Right ventricle myocardium inferior (tissue), 1 donor: ENCODE results near the gene GOLGB1. TPM values are rescaled to one million over a fixed set of nuclear protein-coding genes. Genes with fewer than 3 reads are reported as not detected.
"Not testable (repeated sequence)": the region's sequence is repeated elsewhere in the genome, so short reads cannot be mapped to it uniquely, and the experiment has no call there.

ENCODE experiments used
- ATAC-seq: fragments of 200-7000 bp; cut with Tn5 transposase; one replicate; pipeline ENCODE4 v1.9.1; 2020; ENCODE audit warnings: mild to moderate bottlenecking, moderate library complexity
- DNase-seq: peaks from one replicate; pipeline ENCODE4 v3.0.0; 2021; ENCODE audit errors: missing footprints
- intact Hi-C: fragments of 100-400 bp; cut with DNase I; formaldehyde crosslinking; loops from one replicate; pipeline ENCODE4 v1.11.0; 2022
- total RNA-seq: library from RNA; stranded (reverse); fragmentation: NEBNext Ultra II Directional; extraction: Animal tissue kit (Norgen Biotek cat#: 25700); gene quantifications from one replicate; pipeline ENCODE4 v1.2.1, GENCODE V29; 2021
- donor health status: DM: no; HTN: yes; CAD: no; lungs with severe emphysema.

Gene GOLGB1
- total RNA-seq, 1 donor from 2014 or later = 47.5 TPM

DNA sequence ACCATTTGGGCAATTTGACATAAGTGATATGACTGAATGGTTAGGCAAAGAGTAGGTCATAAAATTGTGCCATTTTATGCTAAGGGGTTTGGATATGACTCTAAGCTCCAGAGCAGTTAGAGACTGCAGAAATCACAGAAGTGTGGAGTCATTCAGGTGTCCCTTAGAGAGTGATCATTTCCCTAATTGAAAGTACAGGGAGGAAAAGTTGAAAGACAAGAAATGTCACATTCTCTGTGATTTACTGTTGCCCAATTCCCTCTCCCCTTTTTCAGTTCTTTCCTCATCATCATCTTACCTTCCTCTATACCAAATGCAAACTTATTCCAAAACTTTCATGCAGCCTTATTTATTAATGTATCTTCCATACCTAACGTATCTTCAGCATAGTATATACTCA is 2.7 kb upstream of the GOLGB1 start:
- ATAC-seq = no peak
- intact Hi-C loops = loop anchor here (5.0 kb wide), 1 partner anchor 80 kb away; no protein-coding TSS in a partner anchor
- DNase-seq = no peak

DNA sequence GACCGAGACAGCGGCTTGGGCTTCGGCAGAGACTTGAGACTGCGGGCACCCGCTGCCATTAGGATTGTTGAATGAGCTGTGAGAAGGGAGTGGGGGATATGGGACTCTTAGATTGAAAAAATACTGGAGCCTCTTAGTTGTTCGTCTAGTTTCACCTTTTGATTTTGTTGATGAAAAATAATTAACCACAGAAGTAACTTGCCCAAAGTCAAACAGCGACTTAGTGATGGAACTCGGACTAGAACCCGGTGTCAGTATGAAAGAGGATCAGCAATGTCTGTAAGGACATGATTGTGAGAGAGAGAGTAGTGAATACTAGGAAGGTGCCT is 510 bp upstream of the GOLGB1 start:
- DNase-seq (no peak), ATAC-seq (no peak)
- intact Hi-C loops = loop anchor here (5.0 kb wide), 1 partner anchor 82 kb away; no protein-coding TSS in a partner anchor

DNA sequence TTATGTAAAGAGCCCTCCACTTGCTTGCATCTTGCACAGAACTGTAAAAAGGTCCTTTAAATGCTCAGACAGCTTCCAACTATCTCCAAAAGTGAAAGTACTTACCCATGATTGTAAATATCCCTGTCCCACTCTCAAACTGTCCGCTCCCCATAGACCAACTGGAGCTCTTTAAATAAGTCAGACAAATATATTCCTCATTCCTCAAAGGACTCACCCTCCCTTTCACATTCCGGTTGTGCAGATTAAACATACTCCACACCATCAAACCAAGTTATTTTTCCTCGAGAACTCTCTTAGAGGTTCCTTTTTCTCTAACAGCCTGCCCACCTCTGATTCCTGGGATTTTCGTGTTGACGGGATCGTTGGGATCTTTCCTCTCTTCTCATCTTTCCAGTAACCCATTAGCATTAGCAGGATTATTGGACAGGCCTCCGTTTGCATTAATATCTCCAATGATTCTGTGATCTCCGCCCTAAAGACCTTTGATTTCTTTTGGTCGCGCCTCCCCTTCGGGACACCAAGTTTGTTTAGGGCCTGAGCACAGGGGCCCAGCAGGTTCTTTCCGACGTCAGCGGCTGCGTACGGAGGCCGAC is 763 bp downstream of the GOLGB1 start:
- ATAC-seq (no peak), DNase-seq (no peak)
- intact Hi-C loops = loop anchor here (5.0 to 10.0 kb wide), 2 partner anchors 51 to 204 kb away; partner anchors contain the start of gene POLQ

DNA sequence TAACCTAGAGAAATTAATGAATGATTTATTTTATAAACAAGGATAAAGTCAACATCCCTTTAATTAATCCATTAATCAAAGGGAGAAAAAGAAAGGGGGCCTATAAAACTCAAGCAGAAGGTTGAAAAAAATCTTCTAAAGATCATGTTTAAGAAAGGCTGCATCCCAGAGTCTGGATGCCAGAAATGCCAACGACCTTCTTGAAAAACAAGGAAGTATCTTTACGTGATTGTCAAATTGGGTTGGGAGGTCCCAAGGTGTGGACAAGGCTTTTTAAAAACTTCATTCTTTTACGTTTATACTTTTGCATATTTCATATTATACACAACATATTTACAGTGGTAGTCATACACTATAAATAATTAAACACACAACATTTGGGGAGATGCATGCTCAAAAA is 1.6 kb downstream of the GOLGB1 start:
- ATAC-seq = no peak

DNA sequence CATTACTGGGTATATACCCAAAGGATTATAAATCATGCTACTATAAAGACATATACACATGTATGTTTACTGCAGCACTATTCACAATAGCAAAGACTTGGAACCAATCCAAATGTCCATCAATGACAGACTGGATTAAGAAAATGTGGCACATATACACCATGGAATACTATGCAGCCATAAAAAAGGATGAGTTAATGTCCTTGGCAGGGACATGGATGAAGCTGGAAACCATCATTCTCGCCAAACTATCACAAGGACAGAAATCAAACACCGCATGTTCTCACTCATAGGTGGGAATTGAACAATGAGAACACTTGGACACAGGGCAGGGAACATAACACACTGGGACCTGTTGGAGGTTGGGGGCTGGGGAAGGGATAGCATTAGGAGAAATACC is 6.4 kb downstream of the GOLGB1 start:
- intact Hi-C loops = loop anchor here (10.0 kb wide), 1 partner anchor 198 kb away; the partner anchor contains the start of gene POLQ
- not testable (repeated sequence) for DNase-seq, ATAC-seq

More for the DNA sequence above, 1.6 kb downstream of the GOLGB1 start:
- intact Hi-C loops = loop anchor here (5.0 to 10.0 kb wide), 2 partner anchors 51 to 203 kb away; partner anchors contain the start of gene POLQ
- no peak for DNase-seq

DNA sequence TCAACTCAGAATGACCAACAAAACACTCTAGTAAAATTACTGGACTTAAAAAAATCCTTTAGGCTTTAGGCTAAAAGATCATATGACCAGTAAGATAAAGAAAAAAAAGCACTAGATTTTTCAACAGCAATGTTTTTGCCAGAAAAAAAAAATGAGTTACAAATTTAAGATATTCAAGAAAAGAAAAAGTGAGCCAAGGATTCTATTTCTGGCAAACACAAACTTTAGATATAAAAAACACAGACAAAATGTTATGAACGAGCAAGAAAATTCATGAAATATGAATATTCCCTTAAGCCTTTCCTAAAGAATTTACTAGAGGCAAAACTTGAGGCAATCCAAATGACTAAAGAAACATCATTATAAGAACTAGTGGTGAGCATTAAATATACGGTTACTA is 8.6 kb downstream of the GOLGB1 start:
- intact Hi-C loops = loop anchor here (10.0 kb wide), 1 partner anchor 196 kb away; the partner anchor contains the start of gene POLQ
- ATAC-seq = no peak
- DNase-seq = no peak

DNA sequence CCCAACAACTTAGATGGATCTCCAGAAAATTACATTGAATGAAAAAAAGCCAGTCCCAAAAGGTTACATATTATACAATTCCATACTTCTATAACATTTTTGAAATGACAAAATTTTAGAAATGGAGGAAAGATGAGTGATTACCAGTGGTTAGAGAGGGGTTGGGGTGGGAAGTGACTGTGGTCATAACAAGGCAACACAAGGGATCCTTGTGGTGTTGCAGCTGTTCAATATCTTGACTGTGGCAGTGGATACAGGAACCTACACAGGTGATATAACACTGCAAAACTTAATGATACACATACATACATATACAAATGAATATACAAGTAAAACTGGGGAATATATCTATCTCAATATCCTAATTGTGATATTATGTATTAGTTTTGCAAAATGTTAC is 9.6 kb downstream of the GOLGB1 start:
- ATAC-seq (no peak), DNase-seq (no peak)
- intact Hi-C loops = loop anchor here (10.0 kb wide), 1 partner anchor 195 kb away; the partner anchor contains the start of gene POLQ

DNA sequence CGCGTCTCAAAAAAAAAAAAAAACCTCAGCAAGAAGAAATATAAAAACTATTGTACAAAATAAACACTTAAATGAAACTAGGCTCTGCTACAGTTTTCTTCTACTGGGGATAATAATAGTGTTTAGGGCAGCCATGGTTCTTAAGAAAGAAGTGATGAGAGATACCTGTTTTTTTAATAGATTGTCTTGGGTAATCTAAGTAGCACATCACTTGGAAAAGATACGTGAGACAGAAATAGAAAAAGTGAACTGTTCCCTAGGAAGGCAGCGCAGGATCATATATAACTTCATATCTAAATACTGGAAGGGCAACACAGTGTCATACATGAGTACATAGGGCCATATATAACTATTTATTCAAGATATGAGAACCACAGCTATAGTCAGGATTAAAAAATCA is 11.9 kb downstream of the GOLGB1 start:
- ATAC-seq (no peak), DNase-seq (no peak)
- intact Hi-C loops = no loop called here

DNA sequence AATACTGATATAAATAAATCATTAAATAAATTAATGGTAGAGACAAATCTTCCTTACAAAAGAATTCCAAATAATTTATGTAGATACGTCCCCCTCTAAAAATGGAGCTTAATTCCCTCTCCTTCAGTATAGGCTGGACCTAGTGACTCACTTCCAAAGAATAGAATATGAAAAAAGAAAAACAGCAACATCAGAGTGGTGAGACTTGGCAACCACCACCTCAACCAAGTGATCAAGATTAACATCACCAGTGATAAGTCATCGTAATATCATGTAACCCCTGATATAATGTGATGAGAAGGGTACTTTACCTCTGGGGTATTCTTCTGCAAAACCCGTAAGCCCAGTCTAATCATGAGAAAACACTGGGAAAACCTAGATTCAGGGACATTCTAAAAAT is 13.4 kb downstream of the GOLGB1 start:
- DNase-seq (no peak), ATAC-seq (no peak)
- intact Hi-C loops = no loop called here

DNA sequence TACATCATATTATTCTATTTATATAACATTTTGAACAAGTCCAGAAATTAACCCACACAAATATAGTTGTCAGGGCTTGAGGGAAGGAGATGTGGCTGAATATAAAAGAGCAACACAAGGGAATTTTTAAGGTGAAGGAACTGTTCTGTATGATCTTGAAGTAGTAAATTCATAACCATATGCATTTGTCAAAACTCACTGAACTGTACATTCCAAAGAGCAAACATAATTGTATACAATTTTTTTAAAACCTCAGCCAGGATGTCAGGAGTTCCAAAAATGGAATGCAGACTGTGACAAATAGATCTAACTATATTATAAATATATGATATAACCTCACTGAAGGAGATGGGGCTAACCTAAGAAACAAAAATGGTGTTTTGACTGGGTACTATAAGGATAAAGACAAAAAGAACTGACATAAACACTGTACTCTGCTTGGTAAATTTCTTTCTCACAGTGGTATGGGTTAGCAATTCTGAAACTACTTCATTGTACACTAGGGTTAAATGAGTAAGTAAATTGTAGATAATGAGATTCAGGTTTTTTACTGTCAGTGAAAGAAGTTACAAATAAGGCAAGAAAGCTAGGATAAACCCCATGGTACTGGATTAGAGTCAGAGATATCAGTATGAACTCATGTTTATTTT is 14.4 kb downstream of the GOLGB1 start:
- intact Hi-C loops = no loop called here
- no peak for ATAC-seq
- DNase-seq = no peak

DNA sequence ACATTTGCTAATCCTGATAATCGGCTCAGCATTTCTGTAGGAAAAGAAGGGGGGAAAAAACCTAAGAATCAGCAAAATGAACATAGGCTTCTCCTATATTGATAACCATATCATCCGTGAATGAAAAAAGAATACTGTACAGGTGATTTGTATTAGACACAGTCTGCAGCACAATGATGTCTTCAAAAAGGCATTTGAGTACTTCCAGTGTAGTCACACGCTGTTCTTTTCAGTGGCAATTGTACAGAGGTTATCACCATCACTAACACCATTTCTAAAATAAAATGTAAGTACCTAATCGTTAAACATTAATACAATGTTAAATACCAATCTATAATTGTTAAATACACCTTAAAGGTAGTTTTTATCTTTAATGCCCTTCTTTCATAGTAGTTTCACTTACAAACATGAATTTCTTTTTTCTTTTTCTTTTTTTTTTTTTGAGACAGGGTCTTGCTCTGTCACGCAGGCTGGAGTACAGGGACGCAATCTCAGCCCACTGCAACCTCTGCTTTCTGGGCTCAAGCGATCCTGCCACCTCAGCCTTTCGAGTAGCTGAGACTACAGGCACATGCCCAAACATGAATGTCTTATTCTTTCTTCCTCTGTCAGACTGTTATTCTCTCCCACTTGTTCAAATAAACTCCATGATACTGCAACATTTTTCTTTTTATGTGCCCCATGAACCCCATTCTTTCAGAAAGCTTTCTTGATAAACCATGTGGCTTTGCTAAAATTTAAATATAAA is 18.4 kb downstream of the GOLGB1 start:
- ATAC-seq (peak; percentile 64), DNase-seq (no peak)
- intact Hi-C loops = no loop called here

DNA sequence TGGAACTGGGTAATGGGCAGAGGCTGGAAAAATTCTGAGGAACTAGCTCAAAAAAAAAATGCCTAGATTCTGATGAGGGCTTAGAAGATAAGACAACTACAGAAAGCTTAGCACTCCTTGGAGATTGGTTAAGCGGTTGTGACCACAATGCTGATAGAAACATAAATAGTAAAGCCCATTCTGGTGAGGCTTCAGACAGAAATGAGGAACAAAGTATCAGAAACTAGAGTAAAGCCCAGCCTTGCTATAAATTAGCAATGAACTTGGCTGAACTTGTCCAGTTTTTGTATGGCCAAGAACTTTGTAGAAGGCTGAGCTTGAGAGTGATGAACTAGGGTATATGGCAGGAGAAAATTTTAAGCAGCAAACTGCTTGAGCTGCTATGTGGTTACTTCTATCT is 25.4 kb downstream of the GOLGB1 start:
- no peak for ATAC-seq
- intact Hi-C loops = no loop called here
- DNase-seq = no peak

DNA sequence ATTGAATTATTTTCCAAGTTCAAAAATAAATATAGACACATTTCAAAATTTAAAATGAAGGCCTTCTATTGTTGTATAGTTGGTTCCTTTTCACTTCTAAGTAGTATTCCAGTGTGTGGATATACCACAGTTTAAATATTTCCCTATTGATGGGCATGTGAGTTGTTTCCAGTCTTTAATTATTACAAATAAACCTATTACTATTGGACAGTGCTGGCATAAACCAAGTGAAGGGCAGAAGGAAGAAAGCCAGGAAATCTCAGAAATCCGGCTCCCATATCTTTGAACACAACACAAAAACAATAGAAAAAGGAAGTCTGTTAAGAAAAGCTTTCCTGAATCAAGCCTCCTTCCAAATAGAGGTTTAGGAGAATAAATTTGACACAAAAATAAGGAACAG is 26.1 kb downstream of the GOLGB1 start:
- intact Hi-C loops = no loop called here
- no peak for ATAC-seq
- DNase-seq = no peak

DNA sequence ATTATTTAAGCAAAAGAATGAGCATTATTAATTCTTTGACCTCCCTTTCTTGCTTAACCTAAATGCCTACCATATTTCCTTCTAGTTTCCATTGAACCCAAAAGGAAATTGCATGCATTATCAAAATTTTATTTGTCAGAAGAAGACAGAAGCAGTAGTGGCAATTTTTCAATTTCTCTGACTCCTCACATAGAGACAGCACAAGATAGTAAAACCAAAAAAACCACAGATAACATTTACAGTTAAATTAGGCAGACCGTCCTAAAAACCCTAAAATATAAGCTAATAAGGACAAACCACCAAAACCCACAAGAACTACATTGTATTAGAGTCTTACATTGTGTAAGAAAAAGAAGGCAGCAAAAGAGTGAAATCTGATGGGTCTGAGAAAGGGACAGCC is 27.1 kb downstream of the GOLGB1 start:
- intact Hi-C loops = no loop called here
- no peak for DNase-seq
- no peak for ATAC-seq

DNA sequence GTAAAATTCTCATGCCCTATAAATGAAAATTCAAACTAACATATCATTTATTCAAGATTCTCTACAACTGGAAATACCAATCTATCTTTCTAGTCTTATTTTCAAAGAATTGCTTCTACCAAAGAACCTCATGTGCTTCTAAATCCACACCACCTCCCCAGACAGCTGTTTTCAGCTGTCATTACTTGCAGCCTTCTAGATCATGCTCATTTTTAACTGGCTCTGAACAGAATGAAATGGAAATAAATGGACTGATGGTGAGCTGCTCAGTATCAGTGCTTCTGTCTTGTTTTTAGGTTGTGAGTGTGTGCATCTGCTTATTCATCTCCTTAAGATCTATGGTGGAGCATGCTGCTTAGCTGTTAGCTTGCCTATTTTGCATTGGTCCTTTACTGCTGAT is 29.4 kb downstream of the GOLGB1 start:
- intact Hi-C loops = no loop called here
- ATAC-seq = peak; percentile 31
- no peak for DNase-seq

DNA sequence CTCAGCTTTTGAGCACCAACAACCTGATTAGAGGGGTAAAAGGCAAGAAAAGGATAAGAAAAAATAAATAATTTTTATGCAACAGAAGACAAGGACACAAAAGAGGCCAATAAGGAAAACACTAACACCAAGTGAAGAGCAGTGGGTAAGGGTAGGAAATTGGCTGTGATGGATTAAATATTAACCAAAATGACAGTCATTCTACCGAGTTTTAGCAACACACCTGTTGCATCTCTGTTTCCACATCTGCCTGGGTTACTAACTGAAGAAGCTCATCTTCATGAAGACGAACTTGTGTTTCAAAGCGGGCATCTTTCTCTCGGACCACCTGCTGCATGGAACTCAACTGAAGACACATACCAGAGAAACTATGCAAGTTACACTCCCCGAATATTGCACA is 30.1 kb downstream of the GOLGB1 start:
- ATAC-seq = no peak

DNA sequence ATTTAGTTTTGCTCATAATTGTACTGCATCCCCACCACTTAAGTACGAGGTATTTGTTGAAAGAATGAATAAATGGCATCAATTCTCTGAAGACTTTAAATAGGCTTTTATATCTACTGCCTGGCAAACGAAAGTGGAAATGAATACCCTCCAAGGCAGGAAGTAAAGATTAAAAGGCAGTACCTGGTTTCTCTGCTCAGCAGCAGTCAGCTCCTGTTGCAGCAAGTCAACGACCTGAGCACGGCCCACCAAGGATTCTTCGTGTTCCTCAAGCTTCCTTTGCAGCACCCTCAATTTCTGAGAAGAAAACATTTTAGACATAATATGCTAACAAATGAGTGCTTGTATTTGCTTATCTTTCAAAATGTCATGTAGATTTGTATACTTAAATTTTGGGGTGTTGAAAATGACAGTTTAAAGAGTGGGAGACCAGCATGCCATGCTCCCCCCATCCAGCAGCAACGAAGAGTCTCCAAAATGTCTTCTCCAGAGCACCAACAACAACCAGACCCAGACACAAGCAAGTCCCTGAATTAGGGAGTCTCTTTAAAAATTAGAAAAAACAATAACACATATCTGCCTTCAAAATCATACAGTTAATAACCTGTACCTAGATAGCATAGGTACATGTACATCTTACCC is 31.2 kb downstream of the GOLGB1 start:
- ATAC-seq (no peak), DNase-seq (no peak)
- intact Hi-C loops = no loop called here

More for the DNA sequence above, 30.1 kb downstream of the GOLGB1 start:
- intact Hi-C loops = no loop called here
- no peak for DNase-seq

DNA sequence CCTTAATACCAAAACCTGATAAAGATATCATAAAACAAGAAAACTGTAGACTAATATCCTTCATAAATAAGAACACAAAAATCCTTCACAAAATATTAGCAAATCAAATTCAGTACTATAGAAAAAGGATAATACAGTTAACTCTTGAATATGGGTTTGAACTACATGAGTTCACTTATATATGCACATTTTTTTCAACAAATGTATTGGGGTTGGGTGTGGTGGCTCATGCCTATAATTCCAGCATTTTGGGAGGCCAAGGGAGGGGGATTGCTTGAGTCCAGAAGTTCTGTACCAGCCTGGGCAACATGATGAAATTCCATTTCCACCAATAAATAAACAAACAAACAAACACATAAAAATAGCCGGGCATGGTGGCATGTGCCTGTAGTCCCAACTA is 39.2 kb downstream of the GOLGB1 start:
- intact Hi-C loops = no loop called here
- DNase-seq = no peak
- ATAC-seq = no peak

DNA sequence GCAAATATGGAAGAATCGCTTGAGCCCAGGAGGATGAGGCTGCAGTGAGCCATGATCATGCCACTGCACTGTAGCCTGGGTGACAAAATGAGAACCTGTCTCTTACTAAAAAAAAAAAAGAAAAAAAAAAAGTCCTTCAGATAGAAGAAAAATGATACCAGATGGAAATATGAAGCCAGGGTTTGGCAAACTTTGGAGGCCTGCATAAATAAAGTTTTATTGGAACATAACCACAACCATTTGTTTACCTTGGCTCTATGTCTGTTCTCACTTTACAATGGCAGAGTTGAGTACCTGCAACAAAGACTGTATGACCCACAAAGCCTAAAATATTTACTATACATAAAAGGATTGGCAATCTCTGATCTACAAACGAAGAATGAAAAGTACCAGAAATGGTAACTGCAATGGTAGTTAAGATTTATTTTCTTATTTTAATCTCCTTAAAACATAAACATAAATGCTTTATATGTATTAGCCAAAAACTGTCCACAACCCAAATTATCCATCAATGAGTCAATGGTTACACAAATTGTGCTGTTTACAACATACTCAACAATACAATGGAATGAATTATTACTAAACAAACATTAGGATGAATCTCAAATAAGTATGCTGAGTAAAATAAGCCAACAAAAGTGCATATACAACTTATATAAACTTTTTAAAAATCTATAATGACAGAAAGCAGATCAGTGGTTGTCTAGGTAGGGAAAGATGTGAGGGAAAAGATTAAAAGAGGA is 41.8 kb downstream of the GOLGB1 start:
- no peak for DNase-seq
- intact Hi-C loops = no loop called here
- no peak for ATAC-seq
